Cerebellar nuclear complex (tissue), 1 donor: Measurements from ENCODE around the gene FHIT.

Experiments used
- DNase-seq, 2 experiments: peaks; one replicate each; lab custom pipeline; 2025; lab: John Stamatoyannopoulos, UW

The FHIT gene

DNA sequence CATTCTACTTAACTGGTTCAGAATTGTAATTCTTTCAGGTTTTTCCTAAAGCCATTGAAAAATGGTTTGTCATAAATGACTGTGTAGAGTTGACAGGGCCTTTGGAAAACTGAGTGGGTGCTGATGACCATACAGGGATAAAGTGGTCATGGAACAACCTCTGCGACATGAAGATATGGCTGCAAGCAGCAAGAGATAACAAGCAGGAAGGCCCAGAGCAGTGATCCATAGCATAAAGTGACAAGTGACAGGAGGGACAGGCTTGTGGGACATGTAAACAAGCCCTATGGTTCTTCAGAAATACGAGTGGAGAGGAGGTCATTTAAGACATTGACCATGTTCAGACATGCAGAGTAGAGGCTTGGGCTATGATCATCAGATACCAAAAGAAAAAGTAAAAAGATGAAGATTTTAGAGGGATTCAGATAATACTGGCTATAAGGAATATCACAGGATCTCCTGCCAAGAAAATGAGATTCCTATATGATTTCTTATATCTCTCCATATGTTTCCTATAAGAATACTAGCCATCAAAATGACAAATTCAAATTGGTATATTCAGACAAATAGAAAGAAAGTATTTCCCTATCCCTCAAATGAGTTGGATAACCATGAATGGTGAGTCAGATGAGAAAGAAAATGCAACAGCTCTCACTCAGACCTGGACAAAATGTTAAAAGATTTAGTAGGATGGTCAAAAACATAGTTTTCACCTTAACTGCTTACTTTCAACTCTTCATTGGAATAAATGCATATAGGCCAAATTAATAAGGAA lies 1373.8 kb downstream of the FHIT start:
- no peak for DNase-seq

DNA sequence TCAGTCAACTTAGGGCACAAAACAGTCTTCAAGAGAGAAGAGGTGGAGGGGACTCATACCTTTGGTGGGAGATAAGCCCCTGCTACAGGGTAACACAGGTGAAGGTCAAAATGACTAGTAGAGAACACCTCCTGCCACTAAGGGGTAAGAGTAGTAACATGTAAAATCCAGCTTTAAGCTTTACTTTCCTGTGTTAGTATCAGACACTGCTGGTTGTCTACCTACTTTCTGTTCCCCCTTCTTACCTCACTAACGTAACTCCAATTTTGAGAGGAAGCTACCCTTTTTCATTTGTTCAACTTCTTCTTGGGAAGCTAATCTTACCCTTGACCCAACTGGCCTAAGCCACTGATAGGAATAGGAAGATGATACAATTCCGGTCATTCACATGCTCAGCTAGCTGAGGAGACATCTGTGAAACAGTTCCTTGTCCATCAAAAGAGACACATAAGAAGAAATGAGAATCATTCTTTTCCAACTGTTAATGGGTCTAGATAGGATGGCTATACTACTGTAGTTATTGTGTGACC lies 1374.7 kb downstream of the FHIT start:
- DNase-seq = no peak

DNA sequence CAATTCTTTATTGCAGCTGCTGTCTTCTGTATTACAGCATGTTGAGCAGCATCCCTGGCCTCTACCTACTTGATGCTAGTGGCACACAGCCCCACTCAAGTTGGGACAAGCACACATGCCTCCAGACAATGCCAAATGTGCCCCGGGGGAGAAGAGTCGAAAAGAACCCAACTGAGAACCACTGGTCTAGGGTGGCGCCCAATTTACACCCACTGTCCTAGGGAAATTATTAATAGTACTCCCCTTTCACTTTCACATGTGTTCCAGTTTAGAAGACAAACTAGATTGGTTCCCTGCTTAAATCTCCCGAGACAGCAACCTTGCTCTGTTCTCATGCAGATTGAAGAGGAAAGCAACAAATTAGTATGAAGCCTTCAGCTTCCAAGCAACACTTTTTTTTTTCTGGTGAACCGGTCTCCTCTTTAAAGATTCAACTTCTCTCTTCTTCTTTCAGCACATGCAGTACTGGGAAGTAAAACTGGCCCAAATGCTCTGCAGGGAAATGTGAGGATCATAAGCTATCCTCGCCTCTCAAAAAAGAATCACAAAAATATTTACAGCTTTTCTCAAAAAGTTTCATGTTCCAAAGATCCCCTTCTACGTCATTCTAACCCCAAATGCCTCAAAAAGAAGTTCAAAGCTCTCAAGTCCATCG lies 1377.5 kb downstream of the FHIT start:
- DNase-seq = no peak

DNA sequence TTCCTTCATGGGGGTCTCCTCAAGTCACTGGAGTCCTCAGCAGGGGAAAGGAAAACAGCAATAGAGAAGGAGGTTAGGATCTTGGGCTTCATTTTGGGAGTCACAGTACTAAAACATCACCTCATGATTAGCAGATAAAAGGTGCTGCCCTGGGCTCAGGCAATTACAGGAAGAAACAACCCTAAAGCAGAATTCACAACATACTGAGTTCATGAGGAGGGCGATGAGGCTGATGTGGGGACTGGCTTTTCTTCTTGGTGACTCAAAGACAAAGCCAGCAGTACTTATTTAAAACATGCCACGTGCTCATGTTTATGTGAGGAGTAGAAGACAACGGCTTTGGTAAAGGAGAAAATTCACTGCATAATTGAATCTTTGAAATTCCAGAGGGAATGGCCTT lies 1379.1 kb downstream of the FHIT start:
- DNase-seq = no peak

DNA sequence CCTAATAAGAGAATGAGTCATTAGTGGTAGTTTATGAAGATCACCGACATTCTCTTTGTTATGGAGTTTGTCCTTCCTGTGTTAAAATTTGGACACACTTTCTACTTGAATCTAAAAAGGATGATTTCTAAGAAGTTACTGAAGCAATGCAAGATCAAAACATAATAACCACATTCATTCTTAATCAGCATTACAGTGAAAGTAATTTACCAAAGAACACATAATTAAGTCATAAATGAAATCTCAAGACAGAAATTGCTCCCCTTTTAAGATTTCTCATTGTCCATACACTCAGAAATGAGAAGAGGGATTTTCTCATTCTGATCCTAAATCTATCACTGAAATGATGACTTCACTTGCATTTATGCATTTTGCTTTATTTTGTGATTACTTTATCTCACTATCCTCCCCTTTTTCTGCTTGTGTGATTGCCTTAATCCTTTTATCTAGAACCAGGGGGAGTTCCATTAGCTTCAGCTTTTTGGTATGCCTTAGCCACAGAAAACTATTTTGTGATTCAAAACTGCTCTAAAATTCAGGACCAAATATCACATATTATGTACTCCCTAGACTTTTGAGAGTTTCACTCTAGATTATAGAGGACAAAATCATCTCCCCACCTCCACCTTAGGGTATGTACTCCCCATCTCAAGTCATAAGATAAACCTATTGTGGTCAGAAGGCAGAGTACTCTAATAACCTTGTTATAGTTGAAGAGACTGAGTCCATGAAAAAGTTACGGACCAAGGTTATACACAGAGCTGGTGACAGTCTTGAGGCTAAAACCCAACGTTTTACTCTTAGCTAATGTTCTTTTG lies 1383.9 kb downstream of the FHIT start:
- DNase-seq = no peak

DNA sequence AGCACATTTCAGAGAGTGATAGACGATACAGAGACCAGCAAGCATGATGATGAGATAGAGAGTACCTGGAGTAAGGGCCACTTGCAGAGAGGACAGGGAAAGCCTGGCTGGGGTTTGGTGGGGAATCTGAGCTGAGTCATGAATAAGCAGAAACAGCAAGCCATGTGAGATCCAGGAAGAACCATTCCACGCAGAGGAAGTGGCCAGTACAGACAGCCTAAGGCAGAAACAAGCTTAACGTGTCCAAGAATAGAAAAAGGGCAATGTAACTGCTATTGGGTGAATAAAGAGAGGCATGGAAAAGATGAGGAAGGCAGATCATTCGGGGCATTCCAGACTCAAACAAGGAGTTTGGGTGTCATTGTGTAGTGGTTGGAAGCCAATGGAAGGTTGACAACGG lies 1385.2 kb downstream of the FHIT start:
- DNase-seq = no peak

DNA sequence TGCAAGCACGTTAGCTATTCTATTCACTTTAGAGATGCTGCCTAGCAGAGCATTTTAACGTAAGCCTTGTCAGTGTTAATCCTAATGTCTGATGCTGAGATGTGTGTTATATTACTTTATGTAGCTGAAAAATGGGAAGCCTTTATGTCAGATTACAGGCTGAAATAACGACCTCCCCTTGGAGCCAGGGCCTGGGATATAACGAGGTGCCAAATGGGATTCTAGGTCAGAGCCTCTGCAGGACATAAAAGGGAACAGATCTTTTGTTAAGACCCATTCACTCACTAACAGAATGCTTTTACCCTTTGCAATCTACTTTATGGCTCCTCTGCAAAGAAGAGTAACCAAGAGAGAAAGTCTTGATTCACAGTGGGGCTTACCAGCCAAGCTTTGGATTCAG lies 1385.9 kb downstream of the FHIT start:
- DNase-seq = no peak

DNA sequence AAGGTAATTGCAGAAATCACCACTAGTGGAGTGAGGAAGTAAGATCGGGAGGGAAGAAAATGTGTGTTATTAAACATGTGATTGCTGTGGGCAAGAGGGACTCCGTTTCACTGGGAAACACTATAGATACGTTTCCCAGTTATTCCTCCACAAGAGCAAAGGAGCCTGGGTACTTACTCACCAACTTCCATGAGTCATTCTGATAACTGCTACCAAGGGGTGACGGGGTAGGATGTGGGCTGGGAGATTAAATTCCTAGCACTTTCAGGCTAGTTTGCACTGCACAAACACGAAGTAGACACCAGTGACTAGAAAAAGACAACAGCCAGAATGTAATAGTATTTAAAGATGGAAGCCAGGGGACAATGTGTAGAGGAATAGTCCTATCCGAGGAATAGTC lies 1388.6 kb downstream of the FHIT start:
- DNase-seq = no peak

DNA sequence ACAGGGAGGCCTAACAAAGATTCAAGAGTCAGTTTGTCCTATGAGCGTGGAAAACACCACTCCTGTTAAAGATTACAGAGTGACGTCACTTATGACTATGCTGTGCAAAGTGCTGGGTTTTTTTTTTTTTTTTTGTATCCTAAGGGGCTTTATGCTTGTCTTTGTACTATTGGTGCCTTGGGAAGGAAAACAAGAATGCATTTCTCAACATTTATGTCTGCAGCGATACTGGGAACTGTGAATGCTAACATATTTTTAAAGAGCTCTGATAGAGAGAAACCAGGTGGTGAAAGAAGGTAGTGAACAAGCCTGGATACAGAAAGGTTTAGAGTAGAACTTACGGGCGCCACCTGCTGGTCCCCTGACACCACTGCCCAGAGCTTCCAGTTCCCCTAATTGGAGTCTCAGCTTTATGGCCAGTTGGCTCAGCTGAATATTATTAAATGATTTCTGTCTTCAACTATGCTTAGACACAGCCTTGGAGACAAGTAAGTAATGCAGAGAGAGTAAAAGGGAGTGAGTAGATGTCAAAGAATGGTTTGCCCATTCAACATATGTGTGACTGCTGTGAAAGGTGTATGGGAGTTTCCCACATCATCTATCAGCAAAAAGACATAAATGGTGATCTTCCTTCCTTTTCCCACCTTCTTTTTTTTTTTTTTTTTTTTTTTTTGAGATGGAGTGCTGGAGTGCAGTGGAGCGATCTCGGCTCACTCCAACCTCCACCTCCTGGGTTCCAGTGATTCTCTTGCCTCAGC lies 1393.5 kb downstream of the FHIT start:
- DNase-seq = peak in 1 of 2 experiments; percentile 16

DNA sequence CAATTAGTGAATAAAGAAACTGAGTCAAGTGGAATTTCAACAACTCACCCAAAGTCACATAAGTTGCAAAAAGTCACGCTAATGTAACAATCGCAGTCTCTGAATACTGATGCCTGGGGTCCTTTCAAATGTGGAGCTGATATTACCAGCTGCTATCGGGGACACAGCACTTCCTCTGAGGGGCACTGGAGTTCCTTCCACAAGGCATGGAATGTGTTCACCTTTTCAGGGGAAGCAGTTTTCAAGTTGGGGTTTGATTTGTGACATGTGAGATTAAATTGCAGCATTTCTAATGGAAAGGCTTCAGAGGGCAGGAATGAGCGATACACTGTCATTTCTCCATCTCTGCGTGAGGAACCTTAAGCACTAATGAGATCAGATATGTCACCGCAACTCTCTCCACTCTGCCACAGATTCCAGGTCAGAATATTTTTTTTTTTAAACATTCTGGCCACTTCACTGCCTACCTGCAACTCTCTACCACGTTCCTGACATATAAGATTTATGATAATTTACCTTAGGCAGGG lies 1394.3 kb downstream of the FHIT start:
- no peak for DNase-seq

DNA sequence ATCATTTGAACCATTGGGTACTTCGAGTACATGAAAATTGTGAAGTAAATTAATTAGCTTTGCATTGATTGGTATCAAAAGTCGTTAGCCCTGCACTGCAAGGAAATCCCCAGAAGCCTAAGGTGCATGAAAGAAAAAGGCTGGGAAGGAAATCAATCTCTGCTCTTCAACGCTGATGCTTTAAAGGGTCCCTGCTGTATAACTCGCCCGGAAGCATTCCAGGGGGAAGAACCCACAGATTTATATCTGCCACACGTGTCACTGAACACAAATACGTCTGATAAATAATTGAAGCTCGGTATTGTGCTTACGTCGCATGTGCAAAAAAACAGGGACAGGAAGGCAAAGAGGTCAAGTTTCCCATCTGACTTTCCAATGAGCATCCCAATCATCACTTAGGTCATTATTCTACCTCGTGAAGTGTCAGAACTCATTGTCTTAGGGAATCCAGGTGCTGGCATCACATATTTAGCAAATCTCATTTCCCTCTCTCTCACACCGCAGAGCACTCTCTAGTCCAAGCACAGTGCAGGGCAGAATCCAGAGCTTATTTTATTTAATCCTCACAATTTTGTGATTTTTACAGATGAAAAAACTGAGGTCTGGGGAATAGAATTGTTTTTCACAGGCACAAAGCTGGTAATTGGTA lies 1397.1 kb downstream of the FHIT start:
- no peak for DNase-seq

DNA sequence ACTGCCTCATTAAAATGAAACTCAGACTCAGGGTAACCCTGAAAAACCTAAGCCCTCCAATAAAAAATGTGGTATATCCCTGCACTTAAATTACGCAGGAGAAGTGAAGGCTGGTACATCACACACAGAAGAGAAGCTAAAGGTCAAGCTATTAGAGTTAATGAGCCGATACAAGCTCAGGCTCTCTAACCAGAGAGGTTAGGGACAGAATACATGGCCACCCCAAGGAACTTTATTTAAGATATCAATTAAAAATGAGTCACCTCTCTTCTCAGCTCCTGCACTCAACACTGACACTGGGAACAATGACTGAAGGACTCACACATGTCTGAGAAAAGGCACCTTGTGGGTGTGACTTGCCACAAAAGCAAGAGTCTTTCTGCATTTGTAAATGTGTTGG lies 1400.8 kb downstream of the FHIT start:
- DNase-seq = no peak

DNA sequence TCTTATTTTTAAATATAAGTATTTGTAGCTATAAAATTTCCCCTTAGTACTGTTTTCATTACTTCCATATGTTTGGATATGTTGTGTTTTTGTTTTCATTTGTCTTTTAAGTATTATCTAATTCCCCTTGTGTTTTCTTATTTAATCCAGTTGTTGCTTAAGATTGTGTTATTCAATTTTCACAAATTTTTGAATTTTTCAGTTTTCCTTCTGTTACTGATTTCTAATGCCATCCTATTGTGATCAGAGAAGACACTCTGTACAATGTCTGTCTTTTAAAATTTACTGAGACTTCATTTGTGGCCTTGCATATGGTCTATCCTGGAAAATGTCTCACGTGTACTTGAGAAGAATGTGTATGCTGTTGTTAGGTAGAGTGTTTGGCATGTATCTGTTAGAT lies 1405.9 kb downstream of the FHIT start:
- no peak for DNase-seq

DNA sequence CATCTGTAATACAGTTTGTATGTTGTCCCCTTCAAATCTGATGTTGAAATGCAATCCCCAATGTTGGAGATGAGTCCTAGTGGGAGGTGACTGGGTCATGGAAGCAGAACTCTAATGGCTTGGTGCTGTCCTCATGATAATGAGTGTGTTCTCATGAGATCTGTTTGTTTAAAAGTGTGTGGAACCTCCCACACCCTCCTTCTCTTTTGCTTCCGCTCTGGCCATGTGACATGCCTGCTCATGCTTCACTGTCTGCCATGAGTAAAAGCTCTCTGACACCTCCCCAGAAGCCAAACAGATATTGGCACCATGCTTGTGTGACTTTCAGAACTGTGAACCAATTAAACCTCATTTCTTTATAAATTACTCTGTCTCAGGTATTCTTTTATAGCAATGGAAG lies 1407.4 kb downstream of the FHIT start:
- no peak for DNase-seq

DNA sequence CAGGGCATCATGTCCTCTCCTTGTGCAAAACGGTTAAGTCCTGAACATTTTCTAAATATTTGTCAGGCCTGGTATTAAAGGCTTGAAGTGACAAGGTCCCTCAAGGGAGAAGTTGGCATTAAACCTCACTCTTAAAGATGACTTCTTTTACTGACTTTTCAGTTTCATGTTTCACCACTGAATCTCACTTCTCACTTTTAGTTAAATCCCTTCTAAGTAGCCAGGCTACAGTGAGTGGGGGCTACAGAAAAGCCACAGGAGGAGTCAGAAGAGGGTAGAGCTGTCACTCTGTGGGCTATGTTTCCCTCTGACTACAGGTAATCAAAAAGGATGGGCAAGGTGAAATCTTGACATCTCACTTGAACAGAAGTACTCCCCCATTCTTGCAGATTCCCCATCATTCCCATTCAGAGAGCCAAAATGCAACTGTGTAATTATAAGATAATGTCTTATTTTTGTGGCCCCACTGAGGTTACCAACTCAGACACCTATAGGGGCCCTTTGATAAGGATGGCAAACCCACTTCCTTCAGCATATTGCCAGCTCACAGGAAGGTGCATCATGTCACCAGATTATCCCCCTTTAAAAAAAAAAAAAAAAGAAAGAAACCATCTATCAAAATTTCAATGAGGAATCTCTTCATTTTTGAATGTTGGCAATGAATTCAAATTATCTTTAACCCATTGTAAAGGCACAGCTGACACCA lies 1411.3 kb downstream of the FHIT start:
- DNase-seq = no peak

DNA sequence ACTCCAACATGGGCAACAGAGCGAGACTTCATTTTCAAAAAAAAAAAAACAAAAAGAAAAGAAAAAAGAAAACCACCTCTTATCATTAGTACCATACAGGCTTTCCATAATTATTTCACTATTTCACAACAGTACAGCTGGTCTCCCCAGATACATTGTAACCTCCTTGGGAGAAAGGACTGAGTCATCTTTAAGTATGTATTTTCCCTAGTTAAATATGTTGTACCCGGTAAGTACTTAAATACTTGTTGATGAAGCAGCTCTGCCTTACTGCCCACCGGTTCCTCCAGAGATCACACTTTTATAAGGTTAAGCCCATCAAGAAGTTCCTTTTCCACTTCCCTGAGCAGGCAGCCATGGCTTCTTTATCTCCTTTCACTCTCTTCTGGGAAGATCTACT lies 1412.0 kb downstream of the FHIT start:
- DNase-seq = no peak

DNA sequence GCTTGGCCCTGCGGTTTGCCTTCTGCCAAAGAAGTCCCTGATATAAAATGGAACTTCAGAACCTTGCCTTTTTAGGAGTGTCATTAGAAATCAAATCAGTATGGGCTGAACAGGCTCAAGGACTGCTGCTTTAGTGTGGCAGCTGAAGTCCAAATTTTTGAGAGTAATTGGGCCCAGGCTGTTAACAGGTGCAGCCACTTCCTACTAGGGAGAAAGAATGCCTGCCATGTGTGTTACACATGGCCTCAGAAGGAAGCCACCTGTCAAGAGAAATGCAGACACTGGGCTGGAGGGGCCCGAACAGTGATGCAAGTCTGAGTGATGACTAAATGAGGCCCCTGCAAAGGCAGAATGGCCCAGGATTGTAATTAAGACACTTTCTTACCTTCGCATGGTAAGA lies 1414.7 kb downstream of the FHIT start:
- no peak for DNase-seq

DNA sequence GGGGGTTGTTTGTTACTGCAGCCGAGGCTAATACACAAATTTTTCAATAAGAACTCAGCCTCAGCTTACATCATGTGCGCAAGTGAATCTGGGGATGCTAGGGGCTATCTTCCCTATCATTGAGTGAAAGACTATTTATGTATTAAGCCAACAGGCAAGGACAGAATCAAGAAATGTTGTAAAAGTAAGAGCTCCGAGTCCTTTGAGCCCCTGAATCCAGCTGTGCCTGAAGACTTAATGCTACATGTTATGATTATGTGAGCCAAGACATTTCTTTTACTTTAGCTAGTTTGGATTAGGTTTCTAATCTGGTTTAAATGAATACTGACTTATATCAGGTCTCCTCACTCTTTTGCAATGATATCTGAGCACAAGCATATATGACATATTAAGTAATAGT lies 1418.5 kb downstream of the FHIT start:
- no peak for DNase-seq

DNA sequence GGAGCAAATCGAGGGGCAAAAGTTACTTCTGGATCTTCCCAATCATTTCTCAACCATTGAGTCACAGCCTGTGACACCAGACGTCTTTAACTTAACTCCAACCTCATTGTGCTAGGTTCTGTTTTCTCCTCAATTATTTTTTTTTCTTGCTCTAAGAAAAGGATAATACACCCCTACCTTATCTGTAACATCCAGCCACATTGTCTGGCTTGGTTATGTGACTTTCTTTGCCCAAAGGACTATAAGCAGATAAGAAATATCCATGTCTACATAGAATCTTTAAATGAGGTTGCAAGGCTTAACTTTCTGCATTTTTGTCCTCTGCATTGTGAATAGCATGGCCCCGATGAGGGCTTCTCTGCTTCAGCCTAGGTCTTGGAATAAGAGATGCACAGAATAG lies 1419.0 kb downstream of the FHIT start:
- DNase-seq = no peak

DNA sequence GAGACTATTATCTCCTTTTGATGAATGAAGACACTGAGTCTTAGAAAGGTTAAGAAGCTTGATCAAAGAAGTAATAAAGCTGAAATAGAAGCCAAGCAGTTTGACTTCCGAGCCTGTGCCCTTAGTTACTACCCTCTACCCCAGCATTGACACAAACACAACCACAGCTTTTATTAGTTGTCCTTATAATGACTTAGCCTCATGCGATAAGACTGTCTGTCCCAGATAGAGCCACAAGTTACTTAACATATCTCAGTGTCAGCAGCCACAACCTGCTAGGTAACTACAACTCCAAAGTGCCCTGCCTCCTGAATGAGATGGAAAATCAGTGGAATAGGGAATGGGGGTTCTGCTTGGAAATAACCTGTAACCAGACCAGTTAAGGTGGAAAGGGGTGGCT lies 1419.9 kb downstream of the FHIT start:
- no peak for DNase-seq

DNA sequence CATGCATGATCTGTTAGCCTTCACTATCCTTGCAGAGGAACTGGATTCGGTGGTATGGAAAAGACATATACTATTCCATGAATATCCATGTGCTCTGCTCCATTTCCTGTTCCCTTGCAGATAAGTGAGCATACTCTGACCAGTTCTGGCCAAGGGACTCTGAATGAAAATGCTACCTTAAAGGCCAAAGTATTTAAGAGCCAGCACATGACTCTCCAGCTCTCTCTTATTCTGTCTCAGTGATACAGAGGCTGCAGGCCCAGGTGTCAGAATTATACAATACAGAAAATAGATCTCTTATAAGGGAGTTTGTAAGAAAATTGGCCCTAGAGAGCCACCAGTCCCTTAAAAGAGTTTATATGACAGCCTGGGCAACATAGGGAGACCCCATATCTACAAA lies 1421.7 kb downstream of the FHIT start:
- DNase-seq = no peak
